Pulmonary artery endothelial cell (primary cell): ENCODE data around the gene TRMT112. TPM values are rescaled to one million over a fixed set of nuclear protein-coding genes. Genes with fewer than 3 reads are reported as not detected.

Experiments
- DNase-seq: peaks from one replicate; pipeline ENCODE4 v3.0.0-alpha.2; 2011; ENCODE audit warnings: low read depth, low spot score
- total RNA-seq: library from RNA; depleted of rRNA; stranded (reverse); fragments of >200 nt; gene quantifications from 2 replicates; pipeline ENCODE4 v1.2.3, GENCODE V29; 2014

TRMT112 gene
- total RNA-seq, 1 donor from 2014 or later, result 239 TPM

DNA sequence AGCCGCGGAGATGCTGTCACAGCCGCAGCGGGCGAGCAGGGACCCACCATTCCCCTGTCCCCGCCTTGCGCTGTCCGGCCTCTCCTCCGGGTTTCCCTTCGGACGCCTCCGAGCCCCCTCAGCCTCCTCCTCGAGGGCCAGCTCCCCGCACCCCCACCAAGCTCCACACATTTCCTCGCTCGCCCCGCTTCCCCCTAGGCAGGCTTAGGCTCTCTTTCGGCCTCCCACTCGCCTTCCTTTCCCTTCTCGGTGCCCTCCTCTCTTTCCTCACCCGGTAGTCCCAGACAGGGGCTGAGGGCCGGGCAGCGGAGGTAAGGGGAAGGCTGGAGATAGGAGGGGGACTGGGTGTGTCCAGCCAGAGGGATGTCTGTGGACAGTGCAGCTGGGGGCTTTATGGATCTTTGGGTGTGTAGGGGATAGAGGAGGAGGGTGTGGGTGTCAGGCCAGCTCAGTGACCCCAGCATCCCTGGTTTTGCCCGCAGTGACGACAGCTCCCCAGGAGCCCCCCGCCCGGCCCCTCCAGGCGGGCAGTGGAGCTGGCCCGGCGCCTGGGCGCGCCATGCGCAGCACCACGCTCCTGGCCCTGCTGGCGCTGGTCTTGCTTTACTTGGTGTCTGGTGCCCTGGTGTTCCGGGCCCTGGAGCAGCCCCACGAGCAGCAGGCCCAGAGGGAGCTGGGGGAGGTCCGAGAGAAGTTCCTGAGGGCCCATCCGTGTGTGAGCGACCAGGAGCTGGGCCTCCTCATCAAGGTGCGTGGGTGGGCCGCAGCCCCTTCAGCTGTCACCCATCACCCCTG is 24.7 kb downstream of the TRMT112 start:
- DNase-seq, result no peak

DNA sequence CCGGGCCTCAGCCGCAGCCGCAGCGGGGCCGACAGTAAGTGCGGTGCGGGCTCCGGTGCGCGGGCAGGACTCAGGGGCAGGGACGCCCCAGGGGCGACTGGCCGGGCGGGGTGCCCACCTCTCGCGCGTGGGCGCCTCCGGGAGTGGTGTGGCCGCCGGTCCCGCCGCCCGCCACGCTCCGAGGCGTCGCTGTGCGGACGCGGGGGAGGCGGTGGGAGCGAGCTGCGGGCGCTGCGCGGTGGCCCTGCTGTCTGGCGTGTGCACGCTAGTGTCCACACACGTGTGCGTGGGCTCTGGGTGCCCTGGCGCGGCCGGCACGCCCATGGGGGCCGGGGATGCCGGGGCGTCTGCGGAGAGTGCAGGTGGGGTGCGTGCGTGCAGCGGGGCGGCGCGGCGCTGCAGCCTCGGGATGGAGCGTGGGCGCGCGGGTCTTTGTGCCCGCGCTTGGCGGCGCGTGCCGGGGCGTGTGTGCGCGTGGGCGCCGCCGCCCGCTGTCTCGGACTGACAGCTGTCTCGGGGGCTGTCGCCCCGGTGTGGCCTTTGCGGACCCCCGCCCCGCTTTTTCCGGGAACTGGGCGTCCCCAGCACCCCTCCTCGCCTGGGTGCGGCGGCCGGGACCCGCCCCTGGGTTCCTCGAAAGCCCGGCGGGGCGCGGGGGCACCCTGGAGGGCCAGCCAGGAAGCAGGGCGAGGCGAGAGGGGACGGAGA is 25.5 kb downstream of the TRMT112 start:
- DNase-seq, result no peak

DNA sequence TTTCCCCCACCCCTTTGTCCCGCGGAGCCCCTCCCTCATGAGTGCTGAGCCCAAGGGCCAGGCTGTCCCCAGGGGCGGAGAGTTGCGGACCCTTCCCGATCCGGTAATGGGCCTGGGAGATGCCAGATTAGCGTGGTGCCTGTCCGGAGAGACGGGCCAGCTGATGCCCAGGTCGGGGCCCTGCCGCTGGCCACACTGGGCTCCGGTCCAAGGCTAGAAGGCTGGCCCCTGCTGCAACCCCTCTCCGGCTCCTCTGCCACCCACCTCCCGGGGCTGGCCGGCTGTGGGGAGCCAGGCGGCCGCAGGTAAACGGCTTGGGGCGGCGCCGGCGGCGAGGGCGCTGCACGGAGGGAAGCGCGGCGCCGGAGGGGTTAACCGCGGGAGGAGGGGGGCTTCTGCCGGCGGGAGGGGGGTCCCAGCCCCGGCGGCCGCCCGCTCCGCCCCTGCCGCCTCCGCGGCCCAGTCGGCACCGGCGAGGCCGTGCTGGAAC is 26.1 kb downstream of the TRMT112 start, which contains the start of gene KCNK4:
Gene KCNK4, plus strand, starts transcription at position 41 of the 490 bp plus-strand sequence. CDS start 1,717 bp downstream, outside the sequence.
- no peak for DNase-seq

DNA sequence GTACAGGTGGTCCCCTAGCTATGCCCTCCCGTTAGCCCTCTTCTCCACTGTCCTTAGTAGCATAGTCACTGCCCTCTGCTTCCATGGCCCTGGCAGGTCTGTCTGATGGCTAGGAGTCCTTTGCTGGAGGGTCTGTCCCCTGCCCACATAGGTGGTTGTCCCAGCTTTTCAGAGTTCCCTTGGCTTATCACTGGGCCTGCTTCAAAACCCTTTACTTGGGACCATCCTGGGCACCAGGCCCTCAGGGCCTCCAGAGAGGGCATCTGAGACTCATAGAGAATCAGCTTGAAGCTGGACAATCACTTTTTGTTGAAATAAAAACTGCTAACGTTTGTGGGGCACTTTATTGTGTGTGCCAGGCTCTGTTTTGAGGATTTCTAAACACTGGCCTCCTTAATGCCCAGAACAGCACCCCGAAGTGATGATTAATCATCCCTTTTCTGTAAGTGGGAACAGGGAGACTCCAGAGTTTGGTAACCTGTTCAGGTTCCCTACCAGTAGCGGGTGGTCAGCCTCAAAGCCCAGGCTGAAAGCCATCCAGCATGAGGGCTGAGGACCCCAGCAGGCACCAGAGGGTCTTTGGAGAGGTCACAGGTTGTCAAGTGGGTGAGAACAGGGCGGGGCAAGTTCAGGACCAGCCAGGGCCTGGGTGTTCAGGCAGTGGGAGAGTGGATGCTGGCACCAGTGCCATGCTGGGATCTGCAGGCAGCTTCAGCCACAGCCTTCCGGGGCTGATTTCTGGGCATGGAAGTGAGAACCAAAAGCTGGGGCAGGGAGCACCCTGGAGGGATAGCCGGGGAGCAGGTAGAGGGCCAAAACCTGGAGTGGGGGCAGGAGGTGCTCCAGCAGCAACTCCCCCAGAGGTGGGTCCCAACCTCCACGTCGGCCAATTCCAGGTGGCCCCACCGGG is 26.8 kb downstream of the TRMT112 start:
- DNase-seq, result no peak

DNA sequence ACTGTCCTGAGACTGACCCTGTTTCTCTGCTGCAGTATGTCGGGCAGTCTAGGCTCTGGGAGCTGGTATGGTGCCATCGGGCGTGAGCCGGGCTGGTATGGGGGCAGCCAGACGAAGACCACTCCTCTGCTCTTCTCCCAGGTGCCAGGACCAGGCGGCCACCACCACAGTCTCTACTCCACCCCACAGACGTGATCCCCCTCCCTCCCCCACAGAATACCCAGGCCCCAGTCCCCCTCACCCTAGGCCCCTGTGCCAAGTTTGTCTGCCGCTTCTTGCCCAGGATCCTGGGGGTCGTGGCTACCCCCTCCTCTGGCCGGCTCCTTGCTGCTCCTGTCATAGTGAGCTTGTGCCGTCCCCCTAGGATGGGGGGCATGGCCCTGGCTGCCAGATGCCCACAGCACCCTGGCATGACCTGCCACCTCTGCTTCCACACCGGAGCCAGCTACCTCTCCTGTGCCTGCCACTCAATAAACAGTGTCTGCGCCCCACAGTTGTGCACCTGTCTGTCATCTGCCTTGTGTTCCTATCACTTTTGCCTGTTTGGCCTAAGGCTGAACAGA is 28.3 kb downstream of the TRMT112 start:
- no peak for DNase-seq

DNA sequence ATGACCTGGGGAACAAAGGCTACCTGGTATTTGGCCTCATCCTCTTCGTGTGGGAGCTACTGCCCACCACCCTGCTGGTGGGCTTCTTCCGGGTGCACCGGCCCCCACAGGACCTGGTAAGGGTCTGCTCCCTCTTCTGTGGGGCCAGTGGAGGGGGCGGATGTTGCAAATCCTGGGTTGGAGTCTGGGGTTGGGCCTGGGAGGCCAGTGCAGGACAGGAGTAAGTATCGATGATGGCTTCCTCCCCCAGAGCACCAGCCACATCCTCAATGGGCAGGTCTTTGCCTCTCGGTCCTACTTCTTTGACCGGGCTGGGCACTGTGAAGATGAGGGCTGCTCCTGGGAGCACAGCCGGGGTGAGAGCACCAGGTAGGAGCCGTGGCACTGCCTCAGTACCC is 29.0 kb downstream of the TRMT112 start:
- DNase-seq, result no peak

DNA sequence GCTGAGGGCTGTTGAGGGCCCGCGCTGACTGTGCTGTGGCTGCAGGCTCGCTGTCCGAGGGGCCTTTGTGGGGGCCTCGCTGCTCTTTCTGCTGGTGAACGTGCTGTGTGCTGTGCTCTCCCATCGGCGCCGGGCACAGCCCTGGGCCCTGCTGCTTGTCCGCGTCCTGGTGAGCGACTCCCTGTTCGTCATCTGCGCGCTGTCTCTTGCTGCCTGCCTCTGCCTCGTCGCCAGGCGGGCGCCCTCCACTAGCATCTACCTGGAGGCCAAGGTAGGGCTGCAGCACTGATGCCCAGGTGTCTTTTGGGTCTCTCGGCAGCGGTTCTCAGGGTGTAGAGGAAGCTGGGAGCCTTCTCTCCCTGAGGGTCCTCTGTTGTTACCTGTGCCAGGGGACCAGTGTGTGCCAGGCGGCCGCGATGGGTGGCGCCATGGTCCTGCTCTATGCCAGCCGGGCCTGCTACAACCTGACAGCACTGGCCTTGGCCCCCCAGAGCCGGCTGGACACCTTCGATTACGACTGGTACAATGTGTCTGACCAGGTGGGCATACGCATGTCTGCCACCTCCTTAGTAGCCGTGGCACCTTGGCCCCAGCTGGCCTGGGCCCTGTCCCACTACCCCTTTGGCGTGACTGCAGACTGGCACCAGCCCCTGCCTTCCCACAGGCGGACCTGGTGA is 29.5 kb downstream of the TRMT112 start:
- DNase-seq, result no peak

DNA sequence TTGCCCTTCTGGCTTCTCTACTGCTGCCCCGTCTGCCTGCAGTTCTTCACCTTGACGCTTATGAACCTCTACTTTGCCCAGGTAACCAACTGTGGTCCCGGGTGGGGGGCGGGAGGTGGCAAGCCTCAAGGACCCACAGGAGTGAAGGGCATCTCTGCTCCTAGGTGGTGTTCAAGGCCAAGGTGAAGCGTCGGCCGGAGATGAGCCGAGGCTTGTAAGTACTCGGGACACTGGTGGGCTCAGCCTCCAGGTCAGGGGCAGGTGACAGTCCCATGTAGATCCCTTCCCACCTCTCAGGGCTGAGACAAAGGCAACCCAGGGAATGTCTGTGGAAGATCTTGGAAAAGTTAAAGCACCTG is 30.6 kb downstream of the TRMT112 start:
- DNase-seq, result no peak

DNA sequence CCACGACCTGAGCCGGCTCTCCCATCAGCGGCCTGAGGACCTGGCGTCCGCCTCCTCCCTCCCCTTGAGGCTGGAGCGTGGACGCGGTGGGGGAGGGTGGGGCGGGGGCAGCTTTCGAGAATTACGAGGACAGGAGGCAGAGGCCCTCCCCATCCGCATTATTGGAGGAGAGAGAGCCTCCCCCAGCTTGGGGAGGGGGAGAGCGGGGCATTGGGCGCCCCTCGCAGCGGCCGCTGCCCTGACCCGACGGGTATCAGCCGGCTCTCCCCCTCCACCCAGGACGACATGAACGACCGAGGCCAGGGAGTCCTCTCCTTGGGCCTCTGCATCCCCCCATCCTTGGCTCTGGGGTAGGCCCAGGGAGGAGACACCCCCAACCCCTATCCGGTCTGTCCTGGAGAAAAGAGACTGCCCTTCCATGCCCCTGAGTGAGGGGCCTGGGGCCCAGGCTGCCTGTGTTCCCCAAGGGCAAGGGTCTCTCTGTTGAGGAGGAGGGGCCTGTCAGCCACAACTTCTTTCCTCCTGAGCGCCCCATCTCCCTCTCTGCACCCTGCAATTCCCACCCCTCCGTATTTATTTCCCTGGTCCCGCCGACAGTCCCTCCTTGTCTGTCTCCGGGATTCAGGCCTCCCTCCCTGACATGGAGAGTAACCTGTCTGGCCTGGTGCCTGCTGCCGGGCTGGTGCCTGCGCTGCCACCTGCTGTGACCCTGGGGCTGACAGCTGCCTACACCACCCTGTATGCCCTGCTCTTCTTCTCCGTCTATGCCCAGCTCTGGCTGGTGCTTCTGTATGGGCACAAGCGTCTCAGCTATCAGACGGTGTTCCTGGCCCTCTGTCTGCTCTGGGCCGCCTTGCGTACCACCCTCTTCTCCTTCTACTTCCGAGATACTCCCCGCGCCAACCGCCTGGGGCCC is 31.2 kb downstream of the TRMT112 start:
- no peak for DNase-seq

DNA sequence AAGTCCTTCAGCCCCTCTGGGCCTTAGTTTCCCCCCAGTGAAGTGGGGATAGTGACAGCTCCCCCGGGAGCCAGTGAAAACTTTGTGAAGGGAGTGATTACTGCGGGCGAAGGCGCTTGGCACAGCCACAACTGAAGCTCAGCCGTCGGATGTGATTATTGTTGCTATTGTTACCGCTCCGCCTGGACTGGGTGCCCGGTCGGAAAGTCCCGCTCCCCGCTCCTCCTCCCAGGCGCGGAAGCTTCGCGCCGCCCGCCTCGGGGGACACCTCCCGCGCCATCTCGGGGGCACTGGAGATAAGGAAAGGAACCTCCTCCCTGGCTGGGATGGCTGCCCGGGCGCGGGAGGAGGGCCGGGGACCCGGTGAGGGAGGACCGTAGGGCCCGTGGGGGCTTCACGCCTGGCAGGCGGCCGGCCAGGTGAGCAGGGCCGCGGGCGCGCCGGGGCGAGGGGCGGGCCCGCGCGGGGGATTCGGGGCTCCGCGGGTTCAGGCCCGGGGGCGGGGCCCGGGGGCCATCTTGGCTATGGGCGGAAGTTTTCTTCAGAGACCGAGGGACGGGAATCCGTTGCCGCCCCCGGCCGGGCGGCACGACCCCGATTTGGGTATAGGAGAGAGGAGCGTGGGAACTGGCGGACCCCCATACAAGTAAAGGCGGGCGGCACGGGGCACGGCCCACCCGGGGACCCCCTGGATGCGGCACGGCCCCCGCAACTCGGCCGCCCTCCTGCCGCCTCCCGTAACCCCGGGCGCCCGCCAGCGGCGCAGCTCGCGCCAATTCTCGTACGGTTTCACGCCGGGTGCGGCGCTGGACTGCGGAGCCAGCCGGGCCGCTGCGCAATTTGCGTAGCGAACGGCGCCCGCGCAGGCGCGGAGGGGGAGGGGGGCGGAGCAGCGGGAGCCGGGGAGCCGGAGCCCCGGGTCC is 32.1 kb downstream of the TRMT112 start, which contains the start of gene GPR137:
Gene GPR137, plus strand, starts transcription at position 887 of the 923 bp plus-strand sequence. CDS start 677 bp downstream, outside the sequence.
- no peak for DNase-seq

DNA sequence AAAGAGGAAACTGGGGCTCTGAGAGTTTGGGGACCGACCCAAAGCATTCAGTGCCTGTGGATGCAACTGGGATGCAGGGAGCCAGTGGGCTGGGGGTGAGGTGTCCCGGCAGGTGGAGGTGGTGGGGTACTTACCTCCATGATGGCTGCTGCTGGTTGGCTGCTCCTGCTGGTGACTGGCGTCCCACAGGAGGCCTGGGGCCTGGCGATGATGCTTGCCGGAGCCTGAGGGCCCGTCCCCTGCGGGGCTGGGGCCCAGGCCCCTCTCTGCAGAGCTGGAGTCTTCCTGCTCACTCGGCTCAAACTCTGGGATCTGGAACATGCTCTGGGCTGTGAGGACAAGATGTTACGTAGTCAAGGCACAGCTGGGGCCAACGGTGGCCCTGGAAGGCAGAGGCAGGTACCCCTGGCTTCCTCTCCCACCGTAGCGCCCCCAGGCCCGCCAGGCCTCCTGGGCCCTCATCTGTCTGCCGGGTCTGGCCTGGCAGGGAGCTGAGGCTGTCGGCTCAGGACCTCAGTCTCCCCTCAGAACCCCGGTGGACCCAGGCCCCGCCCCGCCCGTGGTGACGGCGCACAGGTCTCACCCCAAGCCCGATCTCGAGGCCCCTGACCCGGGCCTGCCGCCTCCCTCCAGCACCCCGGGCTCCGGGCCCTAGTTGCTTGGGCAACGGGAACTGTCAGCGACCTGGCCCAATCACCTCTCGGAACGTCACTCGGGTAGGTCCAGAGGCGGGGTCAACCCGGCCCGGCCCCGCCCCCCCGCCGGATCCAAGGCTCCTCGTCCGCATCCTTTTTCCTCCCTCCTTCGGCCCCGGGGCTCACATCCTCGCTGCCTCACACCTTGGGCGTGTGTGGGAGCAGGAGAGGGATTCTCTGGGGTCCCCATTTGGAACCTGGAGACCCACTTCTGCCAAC is 33.1 kb downstream of the TRMT112 start, which contains the start of gene BAD:
Gene BAD, minus strand, starts transcription at position 618 of the 914 bp plus-strand sequence. Its CDS starts 297 bp downstream, at position 321.
- DNase-seq, result no peak

DNA sequence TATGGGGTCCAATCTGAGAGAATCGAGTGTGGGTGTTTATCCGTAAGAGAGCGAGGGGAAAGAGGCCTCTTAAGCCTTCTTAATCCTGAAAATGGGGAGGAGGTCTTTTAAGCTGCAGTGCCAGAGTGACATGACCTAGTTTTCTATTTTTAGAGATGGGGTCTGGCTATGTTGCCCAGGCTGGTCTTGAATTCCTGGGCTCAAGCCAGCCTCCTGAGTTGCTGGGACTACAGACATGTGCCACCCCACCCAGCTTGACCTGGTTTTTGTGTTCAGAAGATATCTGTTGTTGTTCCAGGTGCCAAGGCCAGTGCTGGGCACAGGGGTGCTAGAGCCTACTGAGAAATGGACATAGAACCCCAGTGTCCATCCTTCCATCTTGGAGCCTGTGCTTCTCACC is 34.3 kb downstream of the TRMT112 start:
- DNase-seq, result no peak

DNA sequence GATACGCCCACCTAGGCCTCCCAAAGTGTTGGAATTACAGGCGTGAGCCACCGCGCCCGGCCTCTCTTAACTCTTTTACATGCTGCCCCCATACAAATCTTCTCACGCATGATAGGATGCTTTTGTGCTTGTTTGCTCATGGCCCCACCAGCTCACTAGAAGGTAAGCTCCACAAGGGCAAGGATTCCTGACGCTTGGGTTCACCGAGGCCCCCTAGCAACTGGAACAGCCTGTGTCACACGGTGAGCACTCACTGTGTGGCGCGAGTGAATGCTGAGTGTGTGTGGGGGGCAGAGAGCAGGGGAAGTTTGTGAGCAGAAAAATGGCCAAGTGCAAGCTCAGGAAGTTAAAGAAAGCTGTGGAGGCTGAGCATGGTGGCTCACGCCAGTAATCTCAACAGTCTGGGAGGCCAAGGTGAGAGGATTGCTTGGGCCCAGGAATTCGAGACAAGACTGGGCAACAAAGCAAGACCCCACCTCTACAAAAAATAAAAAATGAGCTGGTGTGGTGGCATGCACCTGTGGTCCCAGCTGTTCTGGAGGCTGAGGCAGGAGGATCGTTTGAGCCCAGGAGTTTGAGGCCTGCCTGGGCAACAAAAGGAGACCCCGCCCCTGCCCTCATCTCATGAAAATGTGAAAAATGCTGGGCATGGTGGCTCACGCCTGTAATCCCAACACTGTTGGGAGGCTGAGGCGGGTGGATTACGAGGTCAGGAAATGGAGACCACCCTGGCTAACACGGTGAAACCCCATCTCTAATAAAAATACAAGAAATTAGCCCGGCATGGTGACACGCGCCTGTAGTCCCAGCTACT is 35.2 kb downstream of the TRMT112 start:
- DNase-seq, result no peak

DNA sequence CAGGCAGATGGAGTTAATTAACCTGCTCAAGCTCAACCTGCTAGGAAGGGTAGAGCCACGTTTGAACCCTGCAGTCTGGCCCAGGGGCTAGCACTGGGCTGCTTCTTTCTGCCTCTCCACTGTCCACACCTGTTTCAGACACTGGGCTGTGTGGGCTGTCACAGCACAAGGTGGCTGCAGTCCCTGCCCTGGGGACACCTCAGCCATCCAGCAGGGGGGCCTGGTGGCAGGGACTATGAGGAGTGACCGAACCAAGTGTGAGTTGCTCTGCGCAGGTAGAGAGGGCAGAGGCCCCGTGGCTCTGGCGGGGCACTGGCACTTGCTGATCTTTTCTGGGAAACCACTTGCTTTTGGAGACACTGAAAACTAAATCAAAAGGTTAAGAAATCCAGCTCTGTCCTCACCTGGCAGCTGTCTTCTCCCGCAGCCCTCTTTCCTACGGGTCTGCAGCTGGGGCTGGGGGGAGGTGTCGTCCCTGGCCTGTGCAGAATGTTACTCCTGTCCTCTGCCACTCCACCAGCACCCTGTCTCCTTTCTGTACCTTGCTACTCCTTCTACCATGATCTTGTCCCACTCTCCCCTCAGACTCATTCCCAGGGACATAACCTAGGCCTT is 38.7 kb downstream of the TRMT112 start:
- no peak for DNase-seq

DNA sequence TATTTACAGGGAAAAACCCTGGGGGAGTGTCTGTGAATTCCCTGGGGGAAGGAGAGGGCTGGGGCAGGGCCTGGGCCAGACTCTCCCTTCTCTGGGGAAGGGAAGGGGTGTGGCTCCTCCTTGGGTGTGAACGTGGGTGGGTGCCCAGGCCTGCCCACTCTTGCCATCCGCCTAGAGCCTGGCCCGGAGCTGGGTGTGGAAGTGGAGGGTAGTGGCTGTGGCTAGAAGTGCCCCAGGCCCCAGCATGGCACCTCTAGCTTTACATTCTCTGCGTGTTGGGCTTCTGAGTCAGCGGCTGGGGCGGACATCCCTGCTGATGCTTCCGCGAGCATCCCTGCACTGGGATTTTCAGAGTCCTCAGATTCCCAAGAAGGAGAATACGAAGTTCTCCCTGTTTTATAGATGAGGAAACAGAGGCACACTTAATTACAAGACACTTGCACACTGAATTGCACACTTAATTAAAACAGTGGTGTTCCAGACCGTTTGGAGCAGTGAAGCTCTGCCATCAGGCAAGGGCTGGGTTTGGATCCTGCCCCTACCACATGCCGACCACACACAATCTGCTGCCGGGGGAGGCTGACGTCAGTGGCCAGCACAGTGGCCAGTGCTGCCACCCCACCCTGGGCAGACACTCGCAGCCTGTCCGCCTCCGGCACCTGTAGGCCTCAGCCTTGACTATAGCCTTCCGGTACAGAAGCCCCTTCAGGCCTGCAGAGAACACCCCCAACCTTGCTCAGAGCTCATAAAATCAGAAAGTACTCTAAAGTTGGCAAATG is 40.5 kb downstream of the TRMT112 start:
- DNase-seq, result no peak
